Measurements from ENCODE around the gene RYR2.

DNA sequence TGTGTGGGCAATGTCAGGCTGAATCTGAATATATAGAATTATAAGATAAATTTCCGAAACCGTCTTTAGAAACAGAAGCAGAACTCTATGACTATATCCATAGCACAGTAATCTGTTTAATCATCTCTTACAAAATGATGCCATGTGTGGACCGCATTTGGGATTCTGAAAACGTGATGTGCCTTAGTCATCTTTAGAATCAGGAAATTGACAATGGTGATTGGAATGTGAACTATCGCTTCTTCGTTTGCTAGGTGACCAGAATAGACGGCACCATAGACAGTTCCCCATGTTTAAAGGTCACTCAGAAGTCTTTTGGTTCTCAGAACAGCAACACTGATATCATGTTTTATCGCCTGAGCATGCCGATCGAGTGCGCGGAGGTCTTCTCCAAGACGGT, 548.4 kb downstream of the RYR2 start:
- no peak for TF ChIP-seq POLR2A (IDR thresholded peaks at IDR 0.05)
- TF ChIP-seq, protein P1, sequence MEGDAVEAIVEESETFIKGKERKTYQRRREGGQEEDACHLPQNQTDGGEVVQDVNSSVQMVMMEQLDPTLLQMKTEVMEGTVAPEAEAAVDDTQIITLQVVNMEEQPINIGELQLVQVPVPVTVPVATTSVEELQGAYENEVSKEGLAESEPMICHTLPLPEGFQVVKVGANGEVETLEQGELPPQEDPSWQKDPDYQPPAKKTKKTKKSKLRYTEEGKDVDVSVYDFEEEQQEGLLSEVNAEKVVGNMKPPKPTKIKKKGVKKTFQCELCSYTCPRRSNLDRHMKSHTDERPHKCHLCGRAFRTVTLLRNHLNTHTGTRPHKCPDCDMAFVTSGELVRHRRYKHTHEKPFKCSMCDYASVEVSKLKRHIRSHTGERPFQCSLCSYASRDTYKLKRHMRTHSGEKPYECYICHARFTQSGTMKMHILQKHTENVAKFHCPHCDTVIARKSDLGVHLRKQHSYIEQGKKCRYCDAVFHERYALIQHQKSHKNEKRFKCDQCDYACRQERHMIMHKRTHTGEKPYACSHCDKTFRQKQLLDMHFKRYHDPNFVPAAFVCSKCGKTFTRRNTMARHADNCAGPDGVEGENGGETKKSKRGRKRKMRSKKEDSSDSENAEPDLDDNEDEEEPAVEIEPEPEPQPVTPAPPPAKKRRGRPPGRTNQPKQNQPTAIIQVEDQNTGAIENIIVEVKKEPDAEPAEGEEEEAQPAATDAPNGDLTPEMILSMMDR (IDR thresholded peaks at IDR 0.05) = no peak

Data from heart left ventricle (tissue), 13 donors.